HepG2 (cell line): ENCODE data around the gene FGF14.

Experiments
- AHR ChIP-seq: IDR thresholded peaks from 2 replicates; pipeline ENCODE4 v1.6.1; 2018; ENCODE audit warnings: missing genetic modification reagents, missing compliant biosample characterization
- FOXK2 ChIP-seq: fragments of 450-650 bp; IDR thresholded peaks from 2 replicates; pipeline ENCODE4 v1.6.1; 2016
- KLF9 ChIP-seq: IDR thresholded peaks from 2 replicates; pipeline ENCODE4 v1.6.1; 2016; ENCODE audit warnings: low read depth
- PHF8 ChIP-seq: sonication (generic); formaldehyde crosslinking; IDR thresholded peaks from 2 replicates; pipeline ENCODE4 v1.5.0; 2020; ENCODE audit warnings: missing genetic modification reagents
- SNAPC2 ChIP-seq: sonication (generic); formaldehyde crosslinking; IDR thresholded peaks from 2 replicates; pipeline ENCODE4 v1.8.1; 2022; ENCODE audit warnings: mild to moderate bottlenecking, missing genetic modification reagents
- TCF12 ChIP-seq, 2 experiments: fragments of 450-650 bp in 1 of 2; sonication (generic) in 1 of 2; formaldehyde crosslinking in 1 of 2; IDR thresholded peaks; 2 replicates each; pipeline versions ENCODE4 v1.6.1 to v1.8.0; 2017 to 2022; ENCODE audit warnings: antibody characterized with exemption in 1 of 2, mild to moderate bottlenecking in 1 of 2, missing genetic modification reagents in 1 of 2, moderate library complexity in 1 of 2
- YY1 ChIP-seq: IDR thresholded peaks from 2 replicates; pipeline ENCODE4 v1.6.1; 2011; ENCODE audit warnings: low read length, low read depth, moderate library complexity, mild to moderate bottlenecking; ENCODE audit not compliant: insufficient read depth, insufficient replicate concordance
- ZNF138 ChIP-seq: sonication (generic); formaldehyde crosslinking; IDR thresholded peaks from 2 replicates; pipeline ENCODE4 v1.5.0; 2020; ENCODE audit warnings: mild to moderate bottlenecking, low read depth, missing genetic modification reagents
- TF ChIP-seq, protein P1 (sequence below): IDR thresholded peaks from 2 replicates; pipeline ENCODE4 v1.6.1; 2012; ENCODE audit warnings: inconsistent platforms
- TF ChIP-seq, protein P2 (sequence below): sonication (generic); formaldehyde crosslinking; IDR thresholded peaks from 2 replicates; pipeline ENCODE4 v1.8.1; 2023; ENCODE audit warnings: mild to moderate bottlenecking, moderate library complexity, missing genetic modification reagents
- TF ChIP-seq, protein P3 (sequence below): sonication (generic); formaldehyde crosslinking; IDR thresholded peaks from 2 replicates; pipeline ENCODE4 v1.9.0; 2021; ENCODE audit warnings: missing genetic modification reagents, borderline replicate concordance

DNA sequence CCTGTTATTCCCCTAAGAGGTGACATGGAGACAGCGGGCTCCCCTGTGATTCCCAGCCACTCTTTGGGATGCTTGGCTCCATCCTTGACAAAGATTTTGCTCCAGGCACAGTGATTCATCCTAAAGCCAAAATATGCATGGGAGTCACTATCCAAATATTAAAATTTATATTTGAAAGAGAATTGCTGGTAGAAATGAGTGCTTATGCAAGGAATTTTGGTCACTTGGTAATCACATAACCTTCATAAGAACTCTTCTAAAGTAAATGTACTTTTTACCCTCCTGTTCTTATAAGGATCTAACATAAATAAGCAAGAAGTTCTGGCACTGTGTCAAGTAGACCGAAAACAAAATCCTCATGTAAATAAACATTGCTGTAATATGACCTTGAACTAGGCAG is 563.5 kb downstream of the FGF14 start:
- TF ChIP-seq PHF8 (no peak), TCF12 (IDR thresholded peaks at IDR 0.05) (no peak), TCF12 (CRISPR knock-in tag; IDR thresholded peaks at IDR 0.05) (no peak), KLF9 (CRISPR knock-in tag) (no peak), YY1 (no peak), AHR (CRISPR knock-in tag) (no peak), SNAPC2 (CRISPR knock-in tag) (no peak), ZNF138 (CRISPR knock-in tag) (no peak), FOXK2 (no peak)
- TF ChIP-seq, protein P1, sequence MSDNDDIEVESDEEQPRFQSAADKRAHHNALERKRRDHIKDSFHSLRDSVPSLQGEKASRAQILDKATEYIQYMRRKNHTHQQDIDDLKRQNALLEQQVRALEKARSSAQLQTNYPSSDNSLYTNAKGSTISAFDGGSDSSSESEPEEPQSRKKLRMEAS = no peak
- TF ChIP-seq, protein P2, sequence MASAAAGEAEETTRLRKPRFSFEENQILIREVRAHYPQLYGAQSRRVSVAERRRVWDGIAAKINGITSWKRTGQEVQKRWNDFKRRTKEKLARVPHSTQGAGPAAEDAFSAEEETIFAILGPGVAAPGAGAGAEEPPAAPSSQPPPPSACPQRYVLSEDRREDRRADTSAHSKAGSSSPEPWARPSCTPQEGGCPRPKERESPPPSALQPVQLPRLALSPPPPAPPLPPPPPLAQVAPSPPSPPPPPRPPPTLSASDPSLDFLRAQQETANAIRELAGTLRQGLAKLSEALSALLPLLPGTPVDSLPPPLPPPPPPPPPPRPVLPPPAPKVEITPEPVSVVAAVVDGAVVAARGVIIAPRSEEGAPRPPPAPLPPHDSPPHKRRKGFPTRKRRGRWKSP (CRISPR knock-in tag) = no peak
- TF ChIP-seq, protein P3, sequence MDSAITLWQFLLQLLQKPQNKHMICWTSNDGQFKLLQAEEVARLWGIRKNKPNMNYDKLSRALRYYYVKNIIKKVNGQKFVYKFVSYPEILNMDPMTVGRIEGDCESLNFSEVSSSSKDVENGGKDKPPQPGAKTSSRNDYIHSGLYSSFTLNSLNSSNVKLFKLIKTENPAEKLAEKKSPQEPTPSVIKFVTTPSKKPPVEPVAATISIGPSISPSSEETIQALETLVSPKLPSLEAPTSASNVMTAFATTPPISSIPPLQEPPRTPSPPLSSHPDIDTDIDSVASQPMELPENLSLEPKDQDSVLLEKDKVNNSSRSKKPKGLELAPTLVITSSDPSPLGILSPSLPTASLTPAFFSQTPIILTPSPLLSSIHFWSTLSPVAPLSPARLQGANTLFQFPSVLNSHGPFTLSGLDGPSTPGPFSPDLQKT (CRISPR knock-in tag) = no peak
